Liver (tissue), 9 donors: ENCODE data around the gene SLC17A7. TPM values are rescaled to one million over a fixed set of nuclear protein-coding genes. Genes with fewer than 3 reads are reported as not detected.

Source experiments
- DNase-seq: peaks from one replicate; pipeline ENCODE4 v3.0.0-alpha.2; 2017; ENCODE audit warnings: low spot score
- H3K27ac ChIP-seq, 2 donors: one replicate each; pipeline ENCODE4 v1.7.0; 2013; ENCODE audit warnings: inconsistent platforms in 2 of 2, low read length in 2 of 2, control low read depth in 1 of 2, low read depth in 1 of 2, mild to moderate bottlenecking in 1 of 2
- H3K27me3 ChIP-seq, 4 donors: one replicate each; pipeline versions ENCODE4 v1.6.1 to v1.7.0; 2013; ENCODE audit warnings: low read length in 3 of 4, inconsistent platforms in 1 of 4, mild to moderate bottlenecking in 1 of 4, moderate library complexity in 1 of 4; ENCODE audit not compliant: control insufficient read depth in 4 of 4, insufficient read depth in 4 of 4
- H3K36me3 ChIP-seq, 4 donors: one replicate each; pipeline versions ENCODE4 v1.6.1 to v1.7.0; 2013; ENCODE audit warnings: low read length in 3 of 4, mild to moderate bottlenecking in 3 of 4, low read depth in 1 of 4, moderate library complexity in 1 of 4; ENCODE audit not compliant: control insufficient read depth in 4 of 4, insufficient read depth in 3 of 4
- H3K4me1 ChIP-seq, 4 donors: one replicate each; pipeline versions ENCODE4 v1.6.1 to v1.7.0; 2013; ENCODE audit warnings: low read length in 3 of 4, mild to moderate bottlenecking in 3 of 4, moderate library complexity in 1 of 4; ENCODE audit not compliant: control insufficient read depth in 4 of 4, insufficient read depth in 4 of 4
- H3K4me3 ChIP-seq, 3 donors: one replicate each; pipeline versions ENCODE4 v1.6.1 to v1.7.0; 2013; ENCODE audit warnings: low read length in 3 of 3, control low read depth in 1 of 3, low read depth in 1 of 3, mild to moderate bottlenecking in 1 of 3
- H3K9ac ChIP-seq, 2 donors: one replicate each; pipeline ENCODE4 v1.7.0; 2013; ENCODE audit warnings: low read length in 2 of 2, mild to moderate bottlenecking in 2 of 2, moderate library complexity in 2 of 2, control low read depth in 1 of 2, low read depth in 1 of 2
- H3K9me3 ChIP-seq, 4 donors: one replicate each; pipeline versions ENCODE4 v1.6.1 to v1.7.0; 2013; ENCODE audit warnings: low read length in 3 of 4; ENCODE audit not compliant: control insufficient read depth in 4 of 4
- ATF3 ChIP-seq: IDR thresholded peaks from 2 replicates; pipeline ENCODE4 v1.6.1; 2016; ENCODE audit warnings: antibody characterized with exemption
- CTCF ChIP-seq: fragments of 150-350 bp; IDR thresholded peaks from 2 replicates; pipeline ENCODE4 v1.5.1; 2017; ENCODE audit warnings: improper control_type of control experiment, low read depth, low read length; ENCODE audit not compliant: missing input control
- EGR1 ChIP-seq, 2 donors: IDR thresholded peaks; 2 replicates each; pipeline ENCODE4 v1.6.1; 2016 to 2018; ENCODE audit warnings: antibody characterized with exemption in 2 of 2, low read depth in 2 of 2
- FOXA1 ChIP-seq: IDR thresholded peaks from 2 replicates; pipeline ENCODE4 v1.6.1; 2016; ENCODE audit warnings: antibody characterized with exemption
- FOXA2 ChIP-seq: IDR thresholded peaks from 2 replicates; pipeline ENCODE4 v1.6.1; 2016; ENCODE audit warnings: antibody characterized with exemption
- GABPA ChIP-seq, 2 donors: IDR thresholded peaks in 1 of 2; conservative IDR thresholded peaks in 1 of 2; 2 replicates each; pipeline ENCODE4 v1.6.1; 2016; ENCODE audit warnings: antibody characterized with exemption in 2 of 2, mild to moderate bottlenecking in 1 of 2, moderate library complexity in 1 of 2
- HNF4A ChIP-seq, 2 donors: conservative IDR thresholded peaks; 2 replicates each; pipeline ENCODE4 v1.6.1; 2016; ENCODE audit warnings: antibody characterized with exemption in 2 of 2, mild to moderate bottlenecking in 2 of 2
- HNF4G ChIP-seq: IDR thresholded peaks from 2 replicates; pipeline ENCODE4 v1.6.1; 2016; ENCODE audit warnings: antibody characterized with exemption
- JUND ChIP-seq, 2 donors: IDR thresholded peaks; 2 replicates each; pipeline ENCODE4 v1.6.1; 2016; ENCODE audit warnings: antibody characterized with exemption in 2 of 2
- MAX ChIP-seq: IDR thresholded peaks from 2 replicates; pipeline ENCODE4 v1.6.1; 2016; ENCODE audit warnings: antibody characterized with exemption
- NR2F2 ChIP-seq: IDR thresholded peaks from 2 replicates; pipeline ENCODE4 v1.6.1; 2016; ENCODE audit warnings: antibody characterized with exemption
- RAD21 ChIP-seq, 2 donors: IDR thresholded peaks; 2 replicates each; pipeline ENCODE4 v1.6.1; 2016; ENCODE audit warnings: antibody characterized with exemption in 2 of 2, mild to moderate bottlenecking in 2 of 2
- RXRA ChIP-seq, 2 donors: IDR thresholded peaks; 2 replicates each; pipeline ENCODE4 v1.6.1; 2017 to 2018; ENCODE audit warnings: antibody characterized with exemption in 2 of 2, mild to moderate bottlenecking in 1 of 2
- SP1 ChIP-seq: IDR thresholded peaks from 2 replicates; pipeline ENCODE4 v1.6.1; 2018; ENCODE audit warnings: antibody characterized with exemption, mild to moderate bottlenecking
- TAF1 ChIP-seq: conservative IDR thresholded peaks from 2 replicates; pipeline ENCODE4 v1.6.1; 2016; ENCODE audit warnings: antibody characterized with exemption, mild to moderate bottlenecking
- YY1 ChIP-seq: IDR thresholded peaks from 2 replicates; pipeline ENCODE4 v1.6.1; 2016; ENCODE audit warnings: antibody characterized with exemption, mild to moderate bottlenecking
- ZBTB33 ChIP-seq: IDR thresholded peaks from 2 replicates; pipeline ENCODE4 v1.6.1; 2016; ENCODE audit warnings: antibody characterized with exemption
- WGBS: extraction: QIAGEN DNeasy Blood & Tissue Kit; methylation state at CpG from one replicate; pipeline ENCODE4 v1.1.7; 2013; 5-methylcytosine and 5-hydroxymethylcytosine counted together
- polyA plus RNA-seq, 2 donors: library from polyadenylated mRNA; stranded (reverse) in 1 of 2; unstranded in 1 of 2; fragments of 200-250 nt in 1 of 2; fragments of >200 nt in 1 of 2; fragmentation: Nextera tagmentation in 1 of 2; extraction: Ambion mirVana in 1 of 2; gene quantifications; one replicate each; pipeline versions ENCODE4 v1.2.1 to v1.2.3, GENCODE V29; 2013 to 2015
- total RNA-seq, 2 donors: library from RNA; depleted of rRNA; stranded (reverse); fragments of >200 nt; gene quantifications; one replicate each; pipeline ENCODE4 v1.2.3, GENCODE V29; 2014
- TF ChIP-seq, protein P1 (sequence below): IDR thresholded peaks from 2 replicates; pipeline ENCODE4 v1.6.1; 2016; ENCODE audit warnings: antibody characterized with exemption, mild to moderate bottlenecking
- donor health status: healthy.
- donor health status: healthy.
- donor health status: healthy.
- donor health status: healthy.
- donor health status: healthy.

SLC17A7 gene
- total and polyA plus RNA-seq, 4 donors = 0.06 to 0.08 TPM; not detected in 2

GRCh38 chr19:49475995-49476880 is 34.9 kb upstream of the SLC17A7 start:
- Histone ChIP-seq H3K36me3 (no peaks in the 10 kb centered on the region), H3K9me3 (no peaks in the 10 kb centered on the region), H3K27me3 (no peaks in the 10 kb centered on the region), H3K9ac (no peak overlapping the region), H3K27ac (no peak overlapping the region), H3K4me1 (peaks cover 0 to 11% (median 6%) of the 10 kb centered on the region in 4 donors), H3K4me3 (no peak overlapping the region)
- no peak for DNase-seq
- TF ChIP-seq NR2F2 (no peak), CTCF (peak; percentile 19)
- 70% methylated on average over 27 of the region's 27 CpGs for WGBS

DNA sequence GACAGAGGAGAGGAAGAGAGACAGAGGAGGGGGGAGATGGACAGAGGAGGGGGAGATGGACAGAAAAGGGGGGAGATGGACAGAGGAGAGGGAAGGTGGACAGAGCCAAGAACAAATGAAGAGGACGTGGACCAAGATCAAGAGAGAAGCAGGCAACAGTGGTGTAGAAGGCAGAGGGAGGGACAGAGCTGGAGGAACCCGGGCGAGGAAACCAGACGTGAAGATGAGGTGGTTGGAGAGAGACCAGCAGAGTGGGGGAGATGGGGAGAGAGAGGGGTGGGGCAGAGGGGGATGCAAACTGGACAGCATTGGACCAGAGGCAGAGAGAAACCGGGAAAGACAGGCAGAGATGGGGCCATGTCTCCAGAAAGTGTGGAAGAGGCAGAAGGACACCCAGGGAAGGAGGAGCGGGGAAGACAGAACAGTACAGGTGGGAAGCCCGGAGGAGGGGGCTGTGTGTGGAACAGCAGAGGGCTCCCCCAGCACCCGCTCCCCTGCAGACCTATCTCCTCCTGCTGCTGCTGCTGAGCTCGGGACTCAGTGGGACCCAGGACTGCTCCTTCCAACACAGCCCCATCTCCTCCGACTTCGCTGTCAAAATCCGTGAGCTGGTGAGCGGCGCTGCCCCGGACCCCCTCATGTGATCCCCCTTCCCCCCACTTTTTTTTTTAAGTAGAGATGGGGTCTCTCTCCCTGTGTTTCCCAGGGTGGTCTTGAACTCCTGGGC is 34.0 kb upstream of the SLC17A7 start:
- no peaks in the 10 kb centered on the region for H3K9me3 ChIP-seq
- no peak for DNase-seq
- H3K27me3 ChIP-seq = no peaks in the 10 kb centered on the region
- no peak overlapping the region for H3K9ac ChIP-seq
- TF ChIP-seq EGR1 (IDR thresholded peaks at IDR 0.05; ENCODE audit: low read depth in 2 of 2) (no peak), ATF3 (no peak), HNF4G (no peak), GABPA (IDR thresholded peaks at IDR 0.05 in 1 of 2, conservative IDR thresholded peaks at IDR 0.05 in 1 of 2) (no peak), SP1 (no peak), MAX (no peak), RAD21 (IDR thresholded peaks at IDR 0.05) (no peak), ZBTB33 (no peak), CTCF (no peak), HNF4A (conservative IDR thresholded peaks at IDR 0.05) (no peak), TAF1 (no peak), NR2F2 (no peak), FOXA1 (no peak), YY1 (no peak), JUND (IDR thresholded peaks at IDR 0.05) (no peak), FOXA2 (no peak), RXRA (IDR thresholded peaks at IDR 0.05) (no peak)
- TF ChIP-seq, protein P1, sequence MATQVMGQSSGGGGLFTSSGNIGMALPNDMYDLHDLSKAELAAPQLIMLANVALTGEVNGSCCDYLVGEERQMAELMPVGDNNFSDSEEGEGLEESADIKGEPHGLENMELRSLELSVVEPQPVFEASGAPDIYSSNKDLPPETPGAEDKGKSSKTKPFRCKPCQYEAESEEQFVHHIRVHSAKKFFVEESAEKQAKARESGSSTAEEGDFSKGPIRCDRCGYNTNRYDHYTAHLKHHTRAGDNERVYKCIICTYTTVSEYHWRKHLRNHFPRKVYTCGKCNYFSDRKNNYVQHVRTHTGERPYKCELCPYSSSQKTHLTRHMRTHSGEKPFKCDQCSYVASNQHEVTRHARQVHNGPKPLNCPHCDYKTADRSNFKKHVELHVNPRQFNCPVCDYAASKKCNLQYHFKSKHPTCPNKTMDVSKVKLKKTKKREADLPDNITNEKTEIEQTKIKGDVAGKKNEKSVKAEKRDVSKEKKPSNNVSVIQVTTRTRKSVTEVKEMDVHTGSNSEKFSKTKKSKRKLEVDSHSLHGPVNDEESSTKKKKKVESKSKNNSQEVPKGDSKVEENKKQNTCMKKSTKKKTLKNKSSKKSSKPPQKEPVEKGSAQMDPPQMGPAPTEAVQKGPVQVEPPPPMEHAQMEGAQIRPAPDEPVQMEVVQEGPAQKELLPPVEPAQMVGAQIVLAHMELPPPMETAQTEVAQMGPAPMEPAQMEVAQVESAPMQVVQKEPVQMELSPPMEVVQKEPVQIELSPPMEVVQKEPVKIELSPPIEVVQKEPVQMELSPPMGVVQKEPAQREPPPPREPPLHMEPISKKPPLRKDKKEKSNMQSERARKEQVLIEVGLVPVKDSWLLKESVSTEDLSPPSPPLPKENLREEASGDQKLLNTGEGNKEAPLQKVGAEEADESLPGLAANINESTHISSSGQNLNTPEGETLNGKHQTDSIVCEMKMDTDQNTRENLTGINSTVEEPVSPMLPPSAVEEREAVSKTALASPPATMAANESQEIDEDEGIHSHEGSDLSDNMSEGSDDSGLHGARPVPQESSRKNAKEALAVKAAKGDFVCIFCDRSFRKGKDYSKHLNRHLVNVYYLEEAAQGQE = no peak
- H3K36me3 ChIP-seq = no peaks in the 10 kb centered on the region
- H3K4me1 ChIP-seq = peaks cover 0 to 11% (median 6%) of the 10 kb centered on the region in 4 donors
- H3K4me3 ChIP-seq = no peak overlapping the region
- WGBS = 77% methylated on average over 15 of the region's 15 CpGs
- H3K27ac ChIP-seq = peak overlapping the region in 1 of 2 donors; percentile 79
